GM19239 (cell line): ENCODE data around the gene LIM2.
"Not testable (repeated sequence)": the region's sequence is repeated elsewhere in the genome, so short reads cannot be mapped to it uniquely, and the experiment has no call there.

Experiments
- DNase-seq: peaks from one replicate; pipeline ENCODE4 v3.0.0; 2011; ENCODE audit warnings: low spot score; ENCODE audit not compliant: insufficient read length
- FAIRE-seq: peaks from 2 replicates; lab custom pipeline; 2011; peaks lifted over from hg19 to GRCh38; lab: Jason Lieb, UNC

LIM2 gene

GRCh38 chr19:51398096-51398704 lies 10.4 kb upstream of the LIM2 start:
- FAIRE-seq (no peak), DNase-seq (no peak)

- FAIRE-seq, DNase-seq: not testable (repeated sequence)
These were observed 9.7 kb upstream of the LIM2 start for GRCh38 chr19:51397453-51397852.

DNA sequence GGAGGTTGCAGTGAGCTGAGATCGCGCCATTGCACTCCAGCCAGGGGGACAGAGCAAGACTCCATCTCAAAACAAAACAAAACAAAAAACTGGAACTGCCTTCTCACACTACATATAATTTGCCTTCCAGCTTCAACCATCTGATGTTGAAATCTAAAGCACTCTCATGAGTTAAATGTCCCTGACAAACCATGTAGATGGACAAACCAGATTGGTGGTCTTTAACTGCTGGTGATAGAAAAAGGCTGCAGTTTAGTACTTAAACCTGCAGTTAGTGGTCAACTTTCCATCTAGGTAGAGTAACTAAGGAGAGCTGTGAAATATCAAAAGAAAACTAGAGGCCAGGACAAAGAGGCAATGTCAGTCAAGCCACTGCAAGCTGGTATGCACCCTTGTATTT lies 8.4 kb upstream of the LIM2 start:
- FAIRE-seq (no peak), DNase-seq (no peak)

GRCh38 chr19:51394050-51394836 lies 6.5 kb upstream of the LIM2 start:
- FAIRE-seq (peak; percentile 97), DNase-seq (peak; percentile 90)

DNA sequence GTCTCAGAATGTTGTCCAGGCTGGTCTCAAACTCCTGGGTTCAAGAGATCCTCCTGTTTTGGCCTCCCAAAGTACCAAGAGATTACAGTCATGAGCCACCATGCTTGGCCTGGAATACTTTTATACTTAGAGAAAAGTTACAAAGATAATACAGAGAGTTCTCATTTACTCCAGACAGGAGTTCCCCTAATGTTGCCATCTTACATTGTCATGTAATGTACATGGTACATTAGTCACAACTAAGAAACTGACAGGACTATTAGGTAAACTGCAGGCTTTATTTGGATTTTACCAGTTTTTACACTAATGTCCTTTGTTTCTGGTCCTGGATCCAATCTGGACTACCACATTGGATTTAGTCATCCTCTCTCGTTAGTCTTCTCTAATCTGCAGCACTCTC lies 4.9 kb upstream of the LIM2 start:
- FAIRE-seq: no peak

GRCh38 chr19:51391073-51391611 lies 3.4 kb upstream of the LIM2 start:
- FAIRE-seq: no peak
- DNase-seq: no peak

More for the DNA sequence above, 4.9 kb upstream of the LIM2 start:
- no peak for DNase-seq

- FAIRE-seq: no peak
- DNase-seq: no peak
These were observed 1.4 kb upstream of the LIM2 start for GRCh38 chr19:51389143-51389542.

DNA sequence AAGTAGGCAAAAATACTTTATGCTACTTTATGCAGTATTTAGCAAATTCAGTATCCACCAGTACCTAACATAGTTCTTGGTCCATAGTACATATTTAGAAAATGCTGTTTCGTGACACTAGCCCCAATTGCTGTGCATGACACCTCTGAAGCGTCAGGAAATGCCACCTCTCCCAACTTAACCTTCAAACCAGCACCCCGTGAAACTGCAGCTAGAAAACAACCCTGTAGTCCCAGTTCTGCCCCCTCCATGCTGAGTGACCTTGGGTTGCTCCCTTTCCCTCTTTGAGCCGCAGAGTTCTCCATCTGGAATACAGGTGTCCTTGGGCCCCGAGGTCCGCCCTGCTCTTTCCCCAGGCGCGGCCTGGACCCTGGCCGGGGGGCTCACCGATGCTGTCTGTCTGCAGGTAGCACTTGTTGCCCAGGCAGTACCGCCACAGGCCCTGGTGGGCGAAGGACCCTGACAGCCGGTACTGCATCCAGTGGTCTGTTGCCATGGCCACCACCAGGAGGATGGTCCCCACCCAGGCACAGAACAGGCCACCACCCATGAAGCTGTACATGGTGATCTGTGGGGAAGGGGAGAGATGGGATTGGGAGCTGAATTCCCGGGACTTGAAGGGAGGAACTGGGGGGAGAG lies 773 bp downstream of the LIM2 start:
- FAIRE-seq (no peak), DNase-seq (no peak)

GRCh38 chr19:51382004-51382403 lies 5.8 kb downstream of the LIM2 start:
- FAIRE-seq (no peak), DNase-seq (no peak)

- DNase-seq: no peak
- no peak for FAIRE-seq
These were observed 7.4 kb downstream of the LIM2 start for GRCh38 chr19:51380379-51380778.

DNA sequence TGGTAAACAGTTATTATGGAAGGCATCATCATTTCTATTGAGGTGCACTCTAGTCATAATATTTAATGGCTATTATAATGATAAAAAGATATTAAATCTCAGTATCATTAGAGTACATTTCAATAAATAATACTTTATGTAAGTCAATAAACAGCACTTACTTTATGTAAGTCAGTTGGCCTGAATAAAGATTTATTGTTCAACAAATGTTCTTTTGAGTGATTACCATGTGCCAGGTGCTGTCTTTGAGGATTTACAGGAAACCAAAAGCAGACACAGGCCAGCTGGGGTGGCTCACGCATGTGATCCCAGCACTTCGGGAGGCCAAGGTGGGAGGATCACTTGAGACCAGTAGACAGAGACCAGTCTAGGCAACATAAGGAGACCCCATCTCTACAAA lies 10.4 kb downstream of the LIM2 start:
- FAIRE-seq: no peak
- no peak for DNase-seq

DNA sequence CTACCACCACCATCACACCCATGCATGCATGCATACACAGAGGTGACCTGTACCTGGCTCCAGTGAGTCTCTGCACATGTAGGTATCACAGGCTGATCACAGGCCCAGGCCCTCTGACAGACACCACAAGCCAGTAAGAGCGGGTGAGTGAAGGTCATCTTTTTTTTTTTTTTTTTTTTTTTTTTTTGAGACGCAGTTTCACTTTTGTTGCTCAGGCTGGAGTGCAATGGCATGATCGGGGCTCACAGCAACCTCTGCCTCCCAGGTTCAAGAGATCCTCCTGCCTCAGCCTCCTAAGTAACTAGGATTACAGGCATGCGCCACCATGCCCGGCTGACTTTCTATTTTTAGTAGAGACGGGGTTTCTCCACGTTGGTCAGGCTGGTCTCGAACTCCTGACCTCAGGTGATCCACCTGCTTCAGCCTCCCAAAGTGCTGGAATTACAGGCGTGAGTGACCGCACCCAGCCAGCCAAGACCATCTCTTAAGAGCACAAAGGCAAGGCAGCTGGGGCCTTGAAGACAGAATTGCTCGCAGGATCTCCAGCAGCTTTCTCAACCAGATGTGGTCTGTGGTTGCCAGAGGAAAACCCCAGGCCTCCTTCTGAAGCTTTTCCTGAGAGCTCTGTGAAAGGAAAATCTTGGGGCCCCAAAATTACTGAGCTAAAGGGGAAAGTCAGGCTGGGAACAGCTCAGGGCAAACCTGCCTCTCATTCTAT lies 12.1 kb downstream of the LIM2 start:
- FAIRE-seq: no peak
- DNase-seq: no peak

- peak; percentile 92 for FAIRE-seq
- DNase-seq: no peak
These were observed 14.9 kb downstream of the LIM2 start, which contains the start of gene NKG7 for GRCh38 chr19:51372649-51373504. TSS of gene NKG7 (minus strand) at chr19:51372654. CDS start at chr19:51372535, 119 bp downstream.

DNA sequence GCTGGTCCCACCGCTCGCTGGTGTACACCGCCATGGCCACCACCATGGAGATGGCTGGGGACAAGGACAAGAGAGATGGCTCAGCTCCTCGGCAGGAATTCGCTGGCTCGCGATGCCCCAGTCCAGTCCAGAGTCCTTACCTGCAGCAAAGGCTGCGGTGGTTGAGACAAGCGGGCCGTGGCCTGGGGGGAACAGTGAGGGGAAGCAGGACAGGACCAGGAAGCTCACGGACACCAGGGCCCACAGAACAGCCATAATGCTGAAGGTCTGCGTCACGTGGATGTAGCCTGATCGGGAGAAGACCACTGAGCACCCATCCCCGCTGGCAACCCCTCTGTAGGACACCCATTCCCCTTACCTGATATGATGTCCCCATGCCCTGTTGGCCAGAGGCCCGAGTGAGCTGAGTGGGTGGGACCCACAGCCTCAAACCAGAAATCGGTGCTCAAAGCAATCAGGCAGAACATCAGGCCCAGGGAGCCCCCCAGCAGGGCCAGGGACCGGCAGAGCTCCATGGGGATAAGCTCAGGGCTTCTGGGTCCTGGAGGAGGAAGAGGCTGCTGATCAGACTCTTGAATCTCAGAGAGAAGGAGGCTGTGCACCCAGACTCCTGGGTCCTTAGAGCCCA lies 15.6 kb downstream of the LIM2 start:
- no peak for FAIRE-seq
- DNase-seq: no peak

- FAIRE-seq (no peak), DNase-seq (no peak)
These were observed 16.5 kb downstream of the LIM2 start for GRCh38 chr19:51371186-51371690.

- FAIRE-seq (no peak), DNase-seq (no peak)
These were observed 17.5 kb downstream of the LIM2 start for GRCh38 chr19:51370230-51370629.

DNA sequence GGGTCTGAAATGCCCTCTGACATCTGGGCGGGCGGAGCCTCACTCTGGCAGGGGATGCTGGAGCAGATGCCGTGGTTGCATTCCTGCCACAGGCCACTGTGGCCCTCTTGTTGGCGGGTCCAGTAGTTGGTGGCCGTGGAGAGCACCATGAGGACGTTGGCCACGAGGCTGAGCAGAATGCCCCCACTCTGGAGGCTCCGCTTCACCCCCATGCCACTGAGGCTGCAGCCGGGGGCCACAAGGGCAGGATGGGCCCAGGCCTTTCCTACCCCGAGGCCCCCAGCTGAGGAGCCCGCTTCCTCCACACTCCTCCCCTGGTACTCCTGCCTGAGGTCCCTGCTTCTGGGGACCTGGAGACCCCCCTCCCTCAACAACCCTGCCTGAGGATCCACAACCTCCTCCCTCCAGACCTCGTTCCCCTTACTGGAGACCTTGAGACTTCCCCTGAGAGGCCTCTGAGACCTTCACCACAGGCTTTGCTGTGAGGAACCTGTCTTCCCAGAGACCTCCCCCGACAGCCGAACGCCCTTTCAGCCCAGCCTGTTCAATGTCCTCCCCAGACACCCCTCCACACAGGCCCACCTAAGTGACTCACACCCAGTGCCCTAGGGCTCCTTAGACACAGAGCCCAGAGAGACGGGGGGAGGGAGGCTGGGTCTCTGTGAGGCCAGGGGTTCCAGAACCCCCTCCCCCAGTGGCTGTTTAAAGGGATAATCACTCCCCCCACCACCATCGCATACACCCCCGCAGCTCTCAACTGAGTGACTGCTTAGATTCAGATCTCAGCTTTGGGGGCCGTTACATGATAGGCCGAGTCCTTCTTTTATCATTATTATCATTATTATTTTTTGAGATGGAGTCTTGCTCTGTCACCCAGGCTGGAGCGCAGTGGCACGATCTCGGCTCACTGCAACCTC lies 19.1 kb downstream of the LIM2 start, which contains the start of gene CLDND2:
CLDND2 (minus strand) TSS at position 638 of the 917 bp plus-strand sequence; CDS start at position 212, 426 bp downstream.
- FAIRE-seq: no peak
- no peak for DNase-seq
